Measurements from ENCODE around the gene SCLY.

DNA sequence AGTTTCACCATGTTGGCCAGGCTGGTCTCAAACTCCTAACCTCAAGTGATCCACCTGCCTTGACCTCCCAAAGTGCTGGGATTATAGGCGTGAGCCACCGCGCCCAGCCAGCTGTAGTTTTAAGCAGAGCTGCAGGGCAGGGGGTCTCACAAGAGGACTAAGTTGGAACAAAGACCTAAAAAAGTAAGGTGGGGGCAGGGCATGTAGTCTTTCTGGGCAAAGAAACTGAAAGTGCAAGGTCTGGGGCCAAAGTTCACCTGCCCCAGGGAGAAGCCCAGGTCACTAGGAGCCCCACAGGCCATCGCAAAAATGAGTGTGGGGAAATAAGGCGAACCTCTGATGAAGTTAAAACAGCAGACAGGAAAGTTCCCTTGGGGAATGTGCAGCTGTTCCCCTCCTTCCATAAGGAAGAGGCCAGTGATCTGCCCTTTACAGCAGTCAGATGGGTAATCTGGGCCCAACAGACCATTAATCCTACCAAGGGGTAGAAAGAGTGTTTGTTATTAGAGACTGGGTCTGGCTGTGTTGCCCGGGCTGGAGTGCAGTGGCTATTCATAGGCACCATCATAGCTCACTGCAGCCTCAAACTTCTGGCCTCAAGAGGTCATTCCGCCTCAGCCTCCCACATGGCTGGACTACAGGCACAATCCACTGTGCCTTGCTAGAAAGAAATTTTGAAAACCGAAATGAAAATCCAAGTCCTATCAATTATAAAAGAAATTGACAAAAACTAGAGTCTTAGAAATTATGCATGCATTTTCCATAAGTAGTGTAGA is 2.8 kb downstream of the SCLY start:
- TF ChIP-seq, protein P1, sequence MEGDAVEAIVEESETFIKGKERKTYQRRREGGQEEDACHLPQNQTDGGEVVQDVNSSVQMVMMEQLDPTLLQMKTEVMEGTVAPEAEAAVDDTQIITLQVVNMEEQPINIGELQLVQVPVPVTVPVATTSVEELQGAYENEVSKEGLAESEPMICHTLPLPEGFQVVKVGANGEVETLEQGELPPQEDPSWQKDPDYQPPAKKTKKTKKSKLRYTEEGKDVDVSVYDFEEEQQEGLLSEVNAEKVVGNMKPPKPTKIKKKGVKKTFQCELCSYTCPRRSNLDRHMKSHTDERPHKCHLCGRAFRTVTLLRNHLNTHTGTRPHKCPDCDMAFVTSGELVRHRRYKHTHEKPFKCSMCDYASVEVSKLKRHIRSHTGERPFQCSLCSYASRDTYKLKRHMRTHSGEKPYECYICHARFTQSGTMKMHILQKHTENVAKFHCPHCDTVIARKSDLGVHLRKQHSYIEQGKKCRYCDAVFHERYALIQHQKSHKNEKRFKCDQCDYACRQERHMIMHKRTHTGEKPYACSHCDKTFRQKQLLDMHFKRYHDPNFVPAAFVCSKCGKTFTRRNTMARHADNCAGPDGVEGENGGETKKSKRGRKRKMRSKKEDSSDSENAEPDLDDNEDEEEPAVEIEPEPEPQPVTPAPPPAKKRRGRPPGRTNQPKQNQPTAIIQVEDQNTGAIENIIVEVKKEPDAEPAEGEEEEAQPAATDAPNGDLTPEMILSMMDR (conservative IDR thresholded peaks at IDR 0.05; ENCODE audit: low read length): no peak
- no peak for TF ChIP-seq EZH2phosphoT487 (IDR thresholded peaks at IDR 0.05; ENCODE audit: borderline replicate concordance)
